ENCODE data around the gene LRRC26.

The LRRC26 gene

GRCh38 chr9:137143459-137143858 lies 26.4 kb downstream of the LRRC26 start:
- no peak for TF ChIP-seq CTCF (IDR thresholded peaks at IDR 0.05; ENCODE audit: control insufficient read depth, extremely low read depth, insufficient read depth)
- DNase-seq (ENCODE audit: low read depth), result no peak
- H3K4me3 ChIP-seq (ENCODE audit: low read depth, low read length), result no peak overlapping the region

GRCh38 chr9:137141976-137142936 lies 27.6 kb downstream of the LRRC26 start:
- no peak for TF ChIP-seq CTCF (IDR thresholded peaks at IDR 0.05; ENCODE audit: control insufficient read depth, extremely low read depth, insufficient read depth)
- no peak for DNase-seq (ENCODE audit: low read depth)
- no peak overlapping the region for H3K4me3 ChIP-seq (ENCODE audit: low read depth, low read length)

- no peak for TF ChIP-seq CTCF (IDR thresholded peaks at IDR 0.05; ENCODE audit: control insufficient read depth, extremely low read depth, insufficient read depth)
- no peak overlapping the region for H3K4me3 ChIP-seq (ENCODE audit: low read depth, low read length)
- DNase-seq (ENCODE audit: low read depth), result no peak
Observed at GRCh38 chr9:137141050-137141810, 28.6 kb downstream of the LRRC26 start.

GRCh38 chr9:137140151-137141012 lies 29.5 kb downstream of the LRRC26 start:
- no peak for DNase-seq (ENCODE audit: low read depth)
- no peak overlapping the region for H3K4me3 ChIP-seq (ENCODE audit: low read depth, low read length)
- TF ChIP-seq CTCF (IDR thresholded peaks at IDR 0.05; ENCODE audit: control insufficient read depth, extremely low read depth, insufficient read depth), result no peak

- no peak for TF ChIP-seq CTCF (IDR thresholded peaks at IDR 0.05; ENCODE audit: control insufficient read depth, extremely low read depth, insufficient read depth)
- H3K4me3 ChIP-seq (ENCODE audit: low read depth, low read length), result no peak overlapping the region
- no peak for DNase-seq (ENCODE audit: low read depth)
Observed at GRCh38 chr9:137139468-137140150, 30.2 kb downstream of the LRRC26 start.

All from LNCaP clone FGC (cell line).